Mesodermal cell (in vitro differentiated cells): Measurements from ENCODE around the gene FXYD5.
"Not testable (repeated sequence)": the region's sequence is repeated elsewhere in the genome, so short reads cannot be mapped to it uniquely, and the experiment has no call there.

Experiments
- H3K27ac ChIP-seq: 2 replicates; pipeline ENCODE4 v1.7.0; 2013; ENCODE audit warnings: mild to moderate bottlenecking, low read depth, low read length, moderate library complexity; ENCODE audit not compliant: severe bottlenecking
- H3K36me3 ChIP-seq: 2 replicates; pipeline ENCODE4 v1.7.1; 2013; ENCODE audit warnings: mild to moderate bottlenecking, low read length, moderate library complexity; ENCODE audit not compliant: control insufficient read depth, insufficient read depth
- H3K4me1 ChIP-seq: one replicate; pipeline ENCODE4 v1.7.1; 2013; ENCODE audit warnings: mild to moderate bottlenecking, low read length; ENCODE audit not compliant: insufficient read depth, control insufficient read depth, poor library complexity, severe bottlenecking
- H3K4me3 ChIP-seq: 2 replicates; pipeline ENCODE4 v1.7.0; 2013; ENCODE audit warnings: low read length, control low read depth, mild to moderate bottlenecking; ENCODE audit not compliant: insufficient read depth, poor library complexity, severe bottlenecking; ENCODE audit errors: extremely low read depth
- H3K9me3 ChIP-seq: 2 replicates; pipeline ENCODE4 v1.7.1; 2013; ENCODE audit warnings: mild to moderate bottlenecking, low read length, moderate library complexity; ENCODE audit not compliant: control insufficient read depth
- WGBS, 2 experiments: methylation state at CpG; one replicate each; pipeline ENCODE4 v1.1.5; 2013; ENCODE audit warnings: missing lambda C conversion rate in 2 of 2; ENCODE audit not compliant: insufficient coverage in 2 of 2; 5-methylcytosine and 5-hydroxymethylcytosine counted together

The FXYD5 gene

GRCh38 chr19:35129724-35130274 is 24.7 kb upstream of the FXYD5 start:
- not testable (repeated sequence) for H3K4me1 ChIP-seq, H3K4me3 ChIP-seq, H3K36me3 ChIP-seq, H3K9me3 ChIP-seq, H3K27ac ChIP-seq
- 81 to 89% methylated on average over 12 to 14 of the region's 14 CpGs for WGBS, 2 experiments

- H3K36me3 ChIP-seq, result no peaks in the 10 kb centered on the region
- 87 to 89% methylated on average over 20 to 27 of the region's 31 CpGs for WGBS, 2 experiments
- peaks cover 4% of the 10 kb centered on the region for H3K4me1 ChIP-seq
- H3K4me3 ChIP-seq, result no peak overlapping the region
- no peaks in the 10 kb centered on the region for H3K9me3 ChIP-seq
- H3K27ac ChIP-seq, result no peak overlapping the region
Observed at GRCh38 chr19:35130761-35131720, 23.5 kb upstream of the FXYD5 start.

GRCh38 chr19:35132254-35132653 is 22.3 kb upstream of the FXYD5 start:
- no peak overlapping the region for H3K4me3 ChIP-seq
- H3K36me3 ChIP-seq, result no peaks in the 10 kb centered on the region
- peaks cover 4% of the 10 kb centered on the region for H3K4me1 ChIP-seq
- no peak overlapping the region for H3K27ac ChIP-seq
- no peaks in the 10 kb centered on the region for H3K9me3 ChIP-seq

- Histone ChIP-seq H3K36me3 (no peaks in the 10 kb centered on the region), H3K27ac (no peak overlapping the region), H3K4me3 (no peak overlapping the region), H3K9me3 (no peaks in the 10 kb centered on the region), H3K4me1 (peaks cover 4% of the 10 kb centered on the region)
- WGBS, 2 experiments, result 89 to 96% methylated on average over 5 of the region's 11 CpGs
Observed at GRCh38 chr19:35133826-35134225, 20.7 kb upstream of the FXYD5 start.

GRCh38 chr19:35134601-35135242 is 19.8 kb upstream of the FXYD5 start, which contains the start of gene LGI4:
Gene LGI4, minus strand, starts transcription at chr19:35135059. Its CDS starts 379 bp downstream, at chr19:35134680.
- H3K4me1 ChIP-seq, result peaks cover 12% of the 10 kb centered on the region
- no peaks in the 10 kb centered on the region for H3K36me3 ChIP-seq
- WGBS, 2 experiments, result 71 to 80% methylated on average over 2 to 9 of the region's 15 CpGs
- H3K27ac ChIP-seq, result no peak within 1 kb of the TSS
- H3K4me3 ChIP-seq, result peak within 1 kb of the TSS; percentile 14
- H3K9me3 ChIP-seq, result no peaks in the 10 kb centered on the region

- H3K27ac ChIP-seq, result no peak overlapping the region
- H3K36me3 ChIP-seq, result no peaks in the 10 kb centered on the region
- H3K4me3 ChIP-seq, result peak overlapping the region; percentile 14
- H3K4me1 ChIP-seq, result peaks cover 16% of the 10 kb centered on the region
- WGBS, 2 experiments, result 0% methylated on average over 1 of the region's 7 CpGs; no CpG with 5 or more reads in 1 of the 2 experiments
- no peaks in the 10 kb centered on the region for H3K9me3 ChIP-seq
Observed at GRCh38 chr19:35135389-35135909, 19.1 kb upstream of the FXYD5 start.

GRCh38 chr19:35136231-35136630 is 18.3 kb upstream of the FXYD5 start:
- Histone ChIP-seq H3K27ac (no peak overlapping the region), H3K36me3 (no peaks in the 10 kb centered on the region), H3K4me3 (no peak overlapping the region), H3K4me1 (peaks cover 16% of the 10 kb centered on the region), H3K9me3 (no peaks in the 10 kb centered on the region)
- 85 to 90% methylated on average over 6 to 11 of the region's 11 CpGs for WGBS, 2 experiments

GRCh38 chr19:35136977-35137702 is 17.4 kb upstream of the FXYD5 start:
- Histone ChIP-seq H3K27ac (no peak overlapping the region), H3K4me1 (peaks cover 16% of the 10 kb centered on the region), H3K36me3 (no peaks in the 10 kb centered on the region), H3K4me3 (no peak overlapping the region), H3K9me3 (no peaks in the 10 kb centered on the region)
- 90 to 96% methylated on average over 8 of the region's 9 CpGs for WGBS, 2 experiments

GRCh38 chr19:35138305-35138892 is 16.1 kb upstream of the FXYD5 start, which contains the start of gene FXYD1:
Gene FXYD1, plus strand, starts transcription at chr19:35138824. Its CDS starts 1,256 bp downstream, at chr19:35140080.
- no peak within 1 kb of the TSS for H3K4me3 ChIP-seq
- H3K4me1 ChIP-seq, result peaks cover 16% of the 10 kb centered on the region
- WGBS, 2 experiments, result 71 to 94% methylated on average over 7 to 8 of the region's 18 CpGs
- peak within 1 kb of the TSS; percentile 36 for H3K27ac ChIP-seq
- no peaks in the 10 kb centered on the region for H3K36me3 ChIP-seq
- no peaks in the 10 kb centered on the region for H3K9me3 ChIP-seq
